Right atrium auricular region (tissue), 2 donors: ENCODE measurements around the gene THBS1. TPM values are rescaled to one million over a fixed set of nuclear protein-coding genes. Genes with fewer than 3 reads are reported as not detected.

Experiments
- DNase-seq: peaks from one replicate; pipeline ENCODE4 v3.0.0-alpha.2; 2019; ENCODE audit warnings: low spot score
- H3K27ac ChIP-seq, 2 donors: fragments of 200-600 bp; sonication (generic); 1 replicate in 1 of 2; 2 replicates in 1 of 2; pipeline ENCODE4 v1.5.1; 2016 to 2019
- H3K27me3 ChIP-seq, 2 donors: fragments of 200-600 bp; sonication (generic); one replicate each; pipeline versions ENCODE4 v1.5.1 to v1.6.0; 2017 to 2019
- H3K36me3 ChIP-seq: fragments of 200-600 bp; sonication (generic); one replicate; pipeline ENCODE4 v1.5.1; 2016
- H3K4me1 ChIP-seq, 2 donors: fragments of 200-600 bp; sonication (generic); one replicate each; pipeline versions ENCODE4 v1.5.1 to v1.6.0; 2017 to 2019
- H3K4me3 ChIP-seq, 2 donors: fragments of 200-600 bp; sonication (generic); 1 replicate in 1 of 2; 2 replicates in 1 of 2; pipeline ENCODE4 v1.5.1; 2017 to 2019; ENCODE audit warnings: mild to moderate bottlenecking in 1 of 2, moderate library complexity in 1 of 2
- H3K9me3 ChIP-seq, 2 donors: fragments of 200-600 bp; sonication (generic); one replicate each; pipeline ENCODE4 v1.5.1; 2019
- CTCF ChIP-seq, 2 donors: fragments of 200-600 bp; sonication (generic); IDR thresholded peaks; one replicate each; pipeline ENCODE4 v1.5.1; 2019; ENCODE audit warnings: antibody characterized with exemption in 2 of 2
- total RNA-seq, 2 donors: library from RNA; depleted of rRNA; stranded (reverse); fragments of >200 nt; gene quantifications; one replicate each; pipeline ENCODE4 v1.1.0, GENCODE V29; 2016

Gene THBS1
- total RNA-seq, 2 donors from 2014 or later = 67.8 to 205 TPM

GRCh38 chr15:39583596-39584265 lies 2.9 kb downstream of the THBS1 start:
- DNase-seq = no peak
- no peak for TF ChIP-seq CTCF (IDR thresholded peaks at IDR 0.05)
- H3K9me3 ChIP-seq = no peaks in the 10 kb centered on the region
- H3K27me3 ChIP-seq = no peaks in the 10 kb centered on the region
- H3K36me3 ChIP-seq = peaks cover 71% of the 10 kb centered on the region
- peak overlapping the region; percentile 8 to 13 for H3K27ac ChIP-seq
- H3K4me1 ChIP-seq = peaks cover 0 to 52% of the 10 kb centered on the region in 2 donors
- H3K4me3 ChIP-seq = peak overlapping the region; percentile 57 to 61

GRCh38 chr15:39584266-39584659 lies 3.4 kb downstream of the THBS1 start:
- no peak for DNase-seq
- Histone ChIP-seq H3K4me1 (peaks cover 0 to 49% of the 10 kb centered on the region in 2 donors), H3K27ac (peak overlapping the region in 1 of 2 donors; percentile 8), H3K4me3 (peak overlapping the region; percentile 57 to 61), H3K9me3 (no peaks in the 10 kb centered on the region), H3K36me3 (peaks cover 76% of the 10 kb centered on the region), H3K27me3 (no peaks in the 10 kb centered on the region)
- TF ChIP-seq CTCF (IDR thresholded peaks at IDR 0.05) = no peak

GRCh38 chr15:39584662-39585388 lies 3.9 kb downstream of the THBS1 start:
- no peak for DNase-seq
- no peak overlapping the region for H3K27ac ChIP-seq
- TF ChIP-seq CTCF (IDR thresholded peaks at IDR 0.05) = no peak
- H3K36me3 ChIP-seq = peaks cover 82% of the 10 kb centered on the region
- peak overlapping the region in 1 of 2 donors; percentile 61 for H3K4me3 ChIP-seq
- H3K9me3 ChIP-seq = no peaks in the 10 kb centered on the region
- H3K27me3 ChIP-seq = no peaks in the 10 kb centered on the region
- peaks cover 0 to 44% of the 10 kb centered on the region in 2 donors for H3K4me1 ChIP-seq

GRCh38 chr15:39585389-39585841 lies 4.5 kb downstream of the THBS1 start:
- H3K9me3 ChIP-seq = no peaks in the 10 kb centered on the region
- H3K4me3 ChIP-seq = no peak overlapping the region
- DNase-seq = no peak
- no peak overlapping the region for H3K27ac ChIP-seq
- no peaks in the 10 kb centered on the region for H3K27me3 ChIP-seq
- H3K36me3 ChIP-seq = peaks cover 88% of the 10 kb centered on the region
- peaks cover 0 to 42% of the 10 kb centered on the region in 2 donors for H3K4me1 ChIP-seq
- TF ChIP-seq CTCF (IDR thresholded peaks at IDR 0.05) = no peak

- no peak for TF ChIP-seq CTCF (IDR thresholded peaks at IDR 0.05)
- H3K27ac ChIP-seq = peak overlapping the region in 1 of 2 donors; percentile 4
- no peaks in the 10 kb centered on the region for H3K9me3 ChIP-seq
- DNase-seq = no peak
- peaks cover 92% of the 10 kb centered on the region for H3K36me3 ChIP-seq
- no peaks in the 10 kb centered on the region for H3K27me3 ChIP-seq
- peaks cover 0 to 42% of the 10 kb centered on the region in 2 donors for H3K4me1 ChIP-seq
- no peak overlapping the region for H3K4me3 ChIP-seq
Measured at GRCh38 chr15:39585871-39586301, 5.0 kb downstream of the THBS1 start.
